NT2/D1 (cell line): ENCODE measurements around the gene HUNK.

Source experiments
- SUZ12 ChIP-seq: IDR thresholded peaks from 2 replicates; pipeline ENCODE4 v1.6.1; 2011; ENCODE audit not compliant: insufficient read length, insufficient read depth; ENCODE audit errors: extremely low read depth
- YY1 ChIP-seq: IDR thresholded peaks from 2 replicates; pipeline ENCODE4 v1.6.1; 2011; ENCODE audit not compliant: insufficient read length, insufficient read depth
- ZNF274 ChIP-seq: IDR thresholded peaks from 2 replicates; pipeline ENCODE4 v1.6.1; 2011; ENCODE audit warnings: mild to moderate bottlenecking, low read depth, low read length

- TF ChIP-seq SUZ12, result no peak
- no peak for TF ChIP-seq YY1
- TF ChIP-seq ZNF274, result no peak
Observed at GRCh38 chr21:31875496-31876015, 2.7 kb downstream of the HUNK start.
